GM12872 (cell line): Measurements from ENCODE around the gene PITX3.

Experiments
- TF ChIP-seq, protein P1 (sequence below): IDR thresholded peaks from 3 replicates; pipeline ENCODE4 v1.5.1; 2011; ENCODE audit warnings: low read depth, mild to moderate bottlenecking, low read length, moderate library complexity; ENCODE audit not compliant: insufficient read depth

PITX3 gene

DNA sequence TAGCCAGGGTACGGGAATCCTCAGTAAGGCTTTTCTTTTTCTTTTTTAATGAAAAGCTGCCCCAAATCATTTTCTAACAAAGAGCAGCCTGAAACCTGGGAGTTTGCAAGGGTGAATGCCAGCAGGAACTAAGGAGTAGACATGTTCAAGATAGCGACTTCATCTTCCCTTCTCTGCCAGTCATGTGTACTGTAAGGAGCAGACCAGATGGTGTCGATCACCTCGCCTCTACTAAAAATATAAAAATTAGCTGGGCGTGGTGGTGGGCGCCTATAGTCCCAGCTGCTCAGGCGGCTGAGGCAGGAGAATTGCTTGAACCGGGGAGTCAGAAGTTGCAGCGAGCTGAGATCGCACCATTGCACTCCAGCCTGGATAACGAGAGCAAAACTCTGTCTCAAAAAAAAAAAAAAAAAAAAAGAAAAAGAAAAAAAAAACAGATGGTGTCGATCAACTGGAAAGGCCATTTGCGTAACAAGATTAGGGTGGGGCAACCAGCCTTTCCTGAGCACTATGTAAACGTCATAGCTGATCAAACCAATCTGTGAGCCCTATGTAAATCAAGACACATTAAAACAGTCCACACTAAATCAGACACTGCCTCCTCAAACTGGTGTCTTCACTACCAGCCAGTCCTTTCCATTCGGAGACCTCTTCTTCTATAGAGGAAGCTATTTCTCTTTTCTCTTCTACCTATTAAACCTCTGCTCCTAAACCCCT, 55.3 kb downstream of the PITX3 start:
- TF ChIP-seq, protein P1, sequence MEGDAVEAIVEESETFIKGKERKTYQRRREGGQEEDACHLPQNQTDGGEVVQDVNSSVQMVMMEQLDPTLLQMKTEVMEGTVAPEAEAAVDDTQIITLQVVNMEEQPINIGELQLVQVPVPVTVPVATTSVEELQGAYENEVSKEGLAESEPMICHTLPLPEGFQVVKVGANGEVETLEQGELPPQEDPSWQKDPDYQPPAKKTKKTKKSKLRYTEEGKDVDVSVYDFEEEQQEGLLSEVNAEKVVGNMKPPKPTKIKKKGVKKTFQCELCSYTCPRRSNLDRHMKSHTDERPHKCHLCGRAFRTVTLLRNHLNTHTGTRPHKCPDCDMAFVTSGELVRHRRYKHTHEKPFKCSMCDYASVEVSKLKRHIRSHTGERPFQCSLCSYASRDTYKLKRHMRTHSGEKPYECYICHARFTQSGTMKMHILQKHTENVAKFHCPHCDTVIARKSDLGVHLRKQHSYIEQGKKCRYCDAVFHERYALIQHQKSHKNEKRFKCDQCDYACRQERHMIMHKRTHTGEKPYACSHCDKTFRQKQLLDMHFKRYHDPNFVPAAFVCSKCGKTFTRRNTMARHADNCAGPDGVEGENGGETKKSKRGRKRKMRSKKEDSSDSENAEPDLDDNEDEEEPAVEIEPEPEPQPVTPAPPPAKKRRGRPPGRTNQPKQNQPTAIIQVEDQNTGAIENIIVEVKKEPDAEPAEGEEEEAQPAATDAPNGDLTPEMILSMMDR, result no peak

DNA sequence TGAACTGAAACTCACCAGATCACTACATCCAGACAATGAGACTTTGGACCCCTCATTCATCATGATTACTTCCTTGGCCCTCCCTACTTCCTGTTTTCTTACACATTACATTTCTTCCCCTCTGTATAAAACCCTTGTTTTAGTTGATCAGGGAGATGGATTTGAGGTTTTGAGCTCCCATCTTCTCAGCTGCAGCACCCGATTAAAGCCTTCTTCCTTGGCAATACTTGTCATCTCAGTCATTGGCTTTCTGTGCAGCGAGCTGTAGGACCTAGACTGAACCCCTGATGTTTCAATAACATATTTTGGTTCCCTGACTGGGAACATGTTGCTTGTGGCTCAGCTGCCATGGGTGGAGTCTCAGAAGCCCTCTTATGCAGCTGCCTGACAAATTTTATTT, 56.0 kb downstream of the PITX3 start:
- TF ChIP-seq, protein P1, result no peak

DNA sequence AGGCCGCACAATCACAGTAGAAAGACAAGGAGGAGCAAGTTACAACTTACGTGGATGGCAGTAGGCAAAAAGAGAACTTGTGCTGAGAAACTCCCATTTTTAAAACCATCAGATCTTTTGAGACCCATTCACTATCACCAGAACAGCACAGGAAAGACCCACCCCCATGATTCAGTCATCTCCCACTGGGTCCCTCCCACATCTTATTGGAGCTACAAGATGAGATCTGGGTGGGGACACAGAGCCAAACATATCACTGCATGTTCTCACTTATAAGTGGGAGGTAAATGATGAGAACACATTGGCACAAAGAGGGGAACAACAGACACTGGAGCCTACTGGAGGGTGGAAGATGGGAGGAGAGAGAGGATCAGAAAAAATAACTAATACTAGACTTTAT, 56.7 kb downstream of the PITX3 start:
- TF ChIP-seq, protein P1, result no peak
